Measurements from ENCODE around the gene MRPL37. TPM values are rescaled to one million over a fixed set of nuclear protein-coding genes. Genes with fewer than 3 reads are reported as not detected.

MRPL37 gene
- total RNA-seq, 6 experiments from 2014 or later = 56.2 to 108 (median 73.4) TPM

- no peak overlapping the region for H3K4me3 ChIP-seq
- ATAC-seq (no peak), DNase-seq (no peak)
- no peak for TF ChIP-seq CTCF (IDR thresholded peaks at IDR 0.05)
- no peak for TF ChIP-seq POLR2A (IDR thresholded peaks at IDR 0.05)
- H3K27me3 ChIP-seq = no peaks in the 10 kb centered on the region
- no CpG with 5 or more reads among the region's 9 CpGs for WGBS (ENCODE audit: insufficient coverage, low coverage, low lambda C conversion rate, missing lambda C conversion rate)
- peak overlapping the region in 1 of 3 donors; percentile 61 for H3K27ac ChIP-seq
- no peaks in the 10 kb centered on the region for H3K36me3 ChIP-seq
- intact Hi-C loops (cut with DNase I) = no loop called here
- no peaks in the 10 kb centered on the region for H3K9me3 ChIP-seq
- H3K4me1 ChIP-seq = peaks cover 0 to 12% (median 0%) of the 10 kb centered on the region in 4 donors
These were observed 26.3 kb upstream of the MRPL37 start for GRCh38 chr1:54173681-54174080.

DNA sequence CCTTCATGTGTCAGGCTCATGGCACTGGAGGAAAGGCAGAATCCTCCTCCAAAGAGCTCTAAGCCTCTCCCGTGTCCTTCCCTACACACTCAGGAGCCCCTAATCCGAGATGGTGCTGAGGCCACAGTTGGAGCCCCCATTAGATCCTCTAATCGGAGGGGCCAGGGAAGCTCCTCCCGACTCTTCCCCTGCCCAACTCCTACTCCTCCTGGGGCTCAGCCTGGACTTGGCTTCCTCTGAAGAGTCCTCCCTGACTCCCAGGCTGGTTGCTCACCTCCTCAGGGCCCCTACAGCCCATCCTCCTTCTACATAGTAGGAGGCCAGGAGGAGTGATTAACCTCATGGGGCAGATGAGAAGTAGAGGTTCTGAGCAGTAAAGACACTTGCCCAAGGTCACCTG, 25.9 kb upstream of the MRPL37 start:
- Histone ChIP-seq H3K4me3 (no peak overlapping the region), H3K27ac (no peak overlapping the region)
- intact Hi-C loops (cut with DNase I) = no loop called here

DNA sequence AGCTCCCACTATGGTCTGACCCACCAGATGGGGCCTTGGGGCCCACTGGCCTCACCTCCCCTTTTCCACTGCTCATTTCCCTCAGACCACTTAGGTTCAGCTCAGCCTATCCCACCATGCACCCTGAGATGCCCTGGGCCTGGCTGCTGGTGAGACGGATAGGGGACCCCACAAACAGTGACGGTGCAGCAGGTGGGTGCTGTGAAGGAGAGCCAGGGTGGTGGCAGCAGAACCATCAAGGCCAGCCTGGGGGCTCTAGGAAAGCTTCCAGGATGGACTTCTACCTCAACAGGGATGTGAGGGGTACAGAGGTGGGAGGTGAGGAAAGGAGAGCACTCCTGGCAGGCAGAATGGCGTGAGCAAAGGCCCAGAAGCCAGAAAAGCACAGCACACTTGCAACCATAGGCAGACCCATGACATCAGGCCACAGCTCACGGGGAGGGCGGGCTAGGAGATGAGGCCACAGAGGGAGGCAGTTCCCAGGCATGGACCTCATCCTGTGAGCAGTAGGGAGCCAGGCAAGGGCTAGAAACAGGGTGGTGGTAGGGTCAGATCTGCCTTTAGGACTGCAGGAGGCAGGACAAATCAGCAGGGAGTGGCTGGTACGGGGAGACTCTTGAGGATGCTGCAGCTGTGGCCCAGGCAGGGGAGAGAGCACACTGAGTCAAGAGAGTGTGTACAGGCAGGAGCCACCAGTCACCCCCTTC, 23.2 kb upstream of the MRPL37 start:
- intact Hi-C loops (cut with DNase I) = no loop called here
- WGBS (ENCODE audit: insufficient coverage, low coverage, low lambda C conversion rate, missing lambda C conversion rate) = 86% methylated on average over 3 of the region's 6 CpGs
- Histone ChIP-seq H3K27me3 (no peaks in the 10 kb centered on the region), H3K4me1 (peaks cover 0 to 12% (median 0%) of the 10 kb centered on the region in 4 donors), H3K9me3 (no peaks in the 10 kb centered on the region), H3K36me3 (no peaks in the 10 kb centered on the region), H3K4me3 (no peak overlapping the region), H3K27ac (no peak overlapping the region)
- no peak for DNase-seq
- no peak for ATAC-seq
- TF ChIP-seq CTCF (IDR thresholded peaks at IDR 0.05) (no peak), POLR2A (IDR thresholded peaks at IDR 0.05) (no peak)

More for the DNA sequence above, 25.9 kb upstream of the MRPL37 start:
- Histone ChIP-seq H3K4me1 (peaks cover 0 to 12% (median 0%) of the 10 kb centered on the region in 4 donors), H3K27me3 (no peaks in the 10 kb centered on the region), H3K36me3 (no peaks in the 10 kb centered on the region), H3K9me3 (no peaks in the 10 kb centered on the region)
- 83% methylated on average over 1 of the region's 4 CpGs for WGBS (ENCODE audit: insufficient coverage, low coverage, low lambda C conversion rate, missing lambda C conversion rate)
- TF ChIP-seq POLR2A (IDR thresholded peaks at IDR 0.05) (no peak), CTCF (IDR thresholded peaks at IDR 0.05) (no peak)
- no peak for ATAC-seq
- DNase-seq = no peak

DNA sequence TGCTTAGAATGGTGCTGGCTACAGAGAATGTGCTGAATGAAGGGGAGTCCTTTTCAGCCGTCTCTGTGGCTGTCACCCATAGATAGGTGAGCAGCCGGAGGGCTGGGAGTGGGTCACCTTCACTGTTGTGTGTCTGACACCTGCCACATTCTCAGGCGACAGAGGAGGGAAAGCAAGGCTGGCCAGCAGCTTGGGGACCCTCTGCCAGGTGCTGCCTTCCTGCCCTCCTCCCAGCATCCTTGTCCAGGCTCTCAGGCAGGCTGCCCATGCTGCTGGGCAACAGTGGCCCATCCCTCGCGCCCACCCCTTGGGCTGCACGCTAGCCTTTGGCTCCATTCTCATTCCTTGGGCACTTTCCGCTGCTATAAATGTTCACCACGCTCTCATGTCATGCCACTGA, 22.2 kb upstream of the MRPL37 start:
- Histone ChIP-seq H3K27ac (no peak overlapping the region), H3K4me1 (peaks cover 0 to 8% (median 0%) of the 10 kb centered on the region in 4 donors), H3K27me3 (no peaks in the 10 kb centered on the region), H3K9me3 (no peaks in the 10 kb centered on the region), H3K4me3 (no peak overlapping the region), H3K36me3 (no peaks in the 10 kb centered on the region)
- ATAC-seq (no peak), DNase-seq (no peak)
- intact Hi-C loops (cut with DNase I) = no loop called here
- TF ChIP-seq POLR2A (IDR thresholded peaks at IDR 0.05) = no peak
- TF ChIP-seq CTCF (IDR thresholded peaks at IDR 0.05) = no peak
- 80% methylated on average over 2 of the region's 8 CpGs for WGBS (ENCODE audit: insufficient coverage, low coverage, low lambda C conversion rate, missing lambda C conversion rate)

Data from right lobe of liver (tissue), 6 donors.